HL-60 (cell line): Measurements from ENCODE around the gene OGFR.

Source experiments
- DNase-seq, 2 experiments: peaks; one replicate each; pipeline ENCODE4 v3.0.0-alpha.2; 2010 to 2020; ENCODE audit warnings: low read depth in 1 of 2, low spot score in 1 of 2
- H3K27ac ChIP-seq: fragments of 250-450 bp; sonication (Bioruptor Pico); replicated peaks from 2 replicates; pipeline ENCODE4 v1.5.1; 2020; ENCODE audit warnings: mild to moderate bottlenecking, moderate library complexity
- H3K27me3 ChIP-seq: fragments of 250-450 bp; sonication (Bioruptor Pico); 2 replicates; pipeline ENCODE4 v1.5.1; 2021; ENCODE audit warnings: mild to moderate bottlenecking, moderate library complexity; ENCODE audit not compliant: insufficient read depth, poor library complexity, severe bottlenecking
- H3K4me3 ChIP-seq: replicated peaks from 2 replicates; pipeline ENCODE4 v1.5.1; 2011; ENCODE audit warnings: mild to moderate bottlenecking, control low read depth, low read length; ENCODE audit not compliant: insufficient read depth
- GABPA ChIP-seq: IDR thresholded peaks from 2 replicates; pipeline ENCODE4 v1.6.1; 2012; ENCODE audit warnings: low read depth
- POLR2AphosphoS5 ChIP-seq: IDR thresholded peaks from 2 replicates; pipeline ENCODE4 v1.6.1; 2012; ENCODE audit warnings: low read depth
- SPI1 ChIP-seq: IDR thresholded peaks from 2 replicates; pipeline ENCODE4 v1.6.1; 2012; ENCODE audit warnings: low read depth, mild to moderate bottlenecking, borderline replicate concordance
- TF ChIP-seq, protein P1 (sequence below): IDR thresholded peaks from 2 replicates; pipeline ENCODE4 v1.6.1; 2012; ENCODE audit warnings: low read depth; ENCODE audit not compliant: insufficient replicate concordance
- TF ChIP-seq, protein P2 (sequence below): IDR thresholded peaks from one replicate; pipeline ENCODE4 v1.5.1; 2011; ENCODE audit warnings: low read length, control low read depth, inconsistent platforms; ENCODE audit not compliant: insufficient read depth

The OGFR gene

GRCh38 chr20:62818592-62819493 is 14.2 kb downstream of the OGFR start:
- TF ChIP-seq, protein P1, sequence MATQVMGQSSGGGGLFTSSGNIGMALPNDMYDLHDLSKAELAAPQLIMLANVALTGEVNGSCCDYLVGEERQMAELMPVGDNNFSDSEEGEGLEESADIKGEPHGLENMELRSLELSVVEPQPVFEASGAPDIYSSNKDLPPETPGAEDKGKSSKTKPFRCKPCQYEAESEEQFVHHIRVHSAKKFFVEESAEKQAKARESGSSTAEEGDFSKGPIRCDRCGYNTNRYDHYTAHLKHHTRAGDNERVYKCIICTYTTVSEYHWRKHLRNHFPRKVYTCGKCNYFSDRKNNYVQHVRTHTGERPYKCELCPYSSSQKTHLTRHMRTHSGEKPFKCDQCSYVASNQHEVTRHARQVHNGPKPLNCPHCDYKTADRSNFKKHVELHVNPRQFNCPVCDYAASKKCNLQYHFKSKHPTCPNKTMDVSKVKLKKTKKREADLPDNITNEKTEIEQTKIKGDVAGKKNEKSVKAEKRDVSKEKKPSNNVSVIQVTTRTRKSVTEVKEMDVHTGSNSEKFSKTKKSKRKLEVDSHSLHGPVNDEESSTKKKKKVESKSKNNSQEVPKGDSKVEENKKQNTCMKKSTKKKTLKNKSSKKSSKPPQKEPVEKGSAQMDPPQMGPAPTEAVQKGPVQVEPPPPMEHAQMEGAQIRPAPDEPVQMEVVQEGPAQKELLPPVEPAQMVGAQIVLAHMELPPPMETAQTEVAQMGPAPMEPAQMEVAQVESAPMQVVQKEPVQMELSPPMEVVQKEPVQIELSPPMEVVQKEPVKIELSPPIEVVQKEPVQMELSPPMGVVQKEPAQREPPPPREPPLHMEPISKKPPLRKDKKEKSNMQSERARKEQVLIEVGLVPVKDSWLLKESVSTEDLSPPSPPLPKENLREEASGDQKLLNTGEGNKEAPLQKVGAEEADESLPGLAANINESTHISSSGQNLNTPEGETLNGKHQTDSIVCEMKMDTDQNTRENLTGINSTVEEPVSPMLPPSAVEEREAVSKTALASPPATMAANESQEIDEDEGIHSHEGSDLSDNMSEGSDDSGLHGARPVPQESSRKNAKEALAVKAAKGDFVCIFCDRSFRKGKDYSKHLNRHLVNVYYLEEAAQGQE: no peak
- TF ChIP-seq POLR2AphosphoS5 (no peak), SPI1 (no peak), GABPA (no peak)
- TF ChIP-seq, protein P2, sequence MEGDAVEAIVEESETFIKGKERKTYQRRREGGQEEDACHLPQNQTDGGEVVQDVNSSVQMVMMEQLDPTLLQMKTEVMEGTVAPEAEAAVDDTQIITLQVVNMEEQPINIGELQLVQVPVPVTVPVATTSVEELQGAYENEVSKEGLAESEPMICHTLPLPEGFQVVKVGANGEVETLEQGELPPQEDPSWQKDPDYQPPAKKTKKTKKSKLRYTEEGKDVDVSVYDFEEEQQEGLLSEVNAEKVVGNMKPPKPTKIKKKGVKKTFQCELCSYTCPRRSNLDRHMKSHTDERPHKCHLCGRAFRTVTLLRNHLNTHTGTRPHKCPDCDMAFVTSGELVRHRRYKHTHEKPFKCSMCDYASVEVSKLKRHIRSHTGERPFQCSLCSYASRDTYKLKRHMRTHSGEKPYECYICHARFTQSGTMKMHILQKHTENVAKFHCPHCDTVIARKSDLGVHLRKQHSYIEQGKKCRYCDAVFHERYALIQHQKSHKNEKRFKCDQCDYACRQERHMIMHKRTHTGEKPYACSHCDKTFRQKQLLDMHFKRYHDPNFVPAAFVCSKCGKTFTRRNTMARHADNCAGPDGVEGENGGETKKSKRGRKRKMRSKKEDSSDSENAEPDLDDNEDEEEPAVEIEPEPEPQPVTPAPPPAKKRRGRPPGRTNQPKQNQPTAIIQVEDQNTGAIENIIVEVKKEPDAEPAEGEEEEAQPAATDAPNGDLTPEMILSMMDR: no peak
- Histone ChIP-seq H3K27me3 (peaks cover 21% of the 10 kb centered on the region), H3K4me3 (no peak overlapping the region), H3K27ac (no peak overlapping the region)
- no peak for DNase-seq

DNA sequence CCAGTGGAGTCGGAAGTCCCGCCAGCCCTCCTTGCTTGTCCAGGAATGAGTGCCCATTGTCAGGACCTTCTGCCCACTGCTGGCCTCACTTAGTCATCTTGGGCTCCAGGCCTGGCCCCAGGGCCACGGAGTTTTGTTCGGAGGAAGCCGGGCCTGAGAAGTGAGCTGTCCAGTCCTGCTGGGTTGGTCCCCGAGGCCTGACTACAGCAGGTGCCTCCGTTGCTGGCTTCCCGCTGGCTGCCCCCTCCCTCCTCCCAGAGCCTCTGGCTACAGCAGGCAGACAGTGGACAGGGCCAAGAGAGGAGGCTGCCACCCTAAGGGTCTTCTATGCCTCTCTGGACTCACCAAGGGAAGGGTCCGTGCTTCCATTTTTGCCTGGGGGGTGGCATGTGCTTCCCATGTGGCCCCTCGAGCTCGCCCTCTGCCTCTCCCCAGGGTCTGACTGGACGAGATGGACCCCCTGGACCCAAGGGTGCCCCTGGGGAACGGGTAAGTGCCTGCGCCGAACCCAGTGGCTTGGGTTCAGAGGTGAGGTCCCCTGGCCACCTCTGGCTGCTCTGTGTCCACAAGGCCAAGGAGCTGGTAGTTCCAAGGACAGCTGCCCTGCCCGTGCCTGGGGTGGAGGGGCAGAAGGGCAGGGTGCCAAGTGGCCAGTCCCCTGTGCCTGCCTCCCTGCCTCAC is 15.0 kb downstream of the OGFR start:
- Histone ChIP-seq H3K4me3 (no peak overlapping the region), H3K27ac (no peak overlapping the region), H3K27me3 (peaks cover 21% of the 10 kb centered on the region)
- DNase-seq: no peak
- TF ChIP-seq GABPA (no peak), SPI1 (no peak), POLR2AphosphoS5 (no peak)
- TF ChIP-seq, protein P2: no peak
- TF ChIP-seq, protein P1: no peak

GRCh38 chr20:62820208-62820961 is 15.8 kb downstream of the OGFR start:
- H3K27ac ChIP-seq: no peak overlapping the region
- H3K27me3 ChIP-seq: peaks cover 18% of the 10 kb centered on the region
- H3K4me3 ChIP-seq: no peak overlapping the region
- TF ChIP-seq POLR2AphosphoS5 (no peak), SPI1 (no peak), GABPA (no peak)
- TF ChIP-seq, protein P2: no peak
- TF ChIP-seq, protein P1: no peak
- DNase-seq: no peak
